Measurements from ENCODE around the gene SLC25A40.

GRCh38 chr7:87912121-87912520 lies 36.0 kb upstream of the SLC25A40 start:
- TF ChIP-seq POLR2A (IDR thresholded peaks at IDR 0.05; ENCODE audit: low read length) = no peak
- TF ChIP-seq GATA1 (IDR thresholded peaks at IDR 0.05; ENCODE audit: low read depth, low read length) = no peak
